Neural crest cell (in vitro differentiated cells): ENCODE results near the gene DDRGK1. TPM values are rescaled to one million over a fixed set of nuclear protein-coding genes. Genes with fewer than 3 reads are reported as not detected.

Experiments
- DNase-seq: peaks from one replicate; pipeline ENCODE4 v3.0.0; 2021; ENCODE audit warnings: low read depth, mixed read lengths, low spot score
- H3K27ac Mint-ChIP-seq: one replicate; pipeline ENCODE4 v1.8.0; 2021; ENCODE audit warnings: mild to moderate bottlenecking, mixed read lengths; ENCODE audit not compliant: unreplicated experiment
- H3K27me3 Mint-ChIP-seq: 2 replicates; pipeline ENCODE4 v1.8.0; 2021; ENCODE audit warnings: low read depth, mild to moderate bottlenecking, mixed read lengths
- H3K36me3 Mint-ChIP-seq: 2 replicates; pipeline ENCODE4 v1.8.0; 2021; ENCODE audit warnings: low read depth, mild to moderate bottlenecking, mixed read lengths
- H3K4me1 Mint-ChIP-seq: 2 replicates; pipeline ENCODE4 v1.8.0; 2021; ENCODE audit warnings: mixed read lengths
- H3K4me3 Mint-ChIP-seq: one replicate; pipeline ENCODE4 v1.8.0; 2021; ENCODE audit warnings: mild to moderate bottlenecking, mixed read lengths
- H3K9me3 Mint-ChIP-seq: 2 replicates; pipeline ENCODE4 v1.8.0; 2021; ENCODE audit warnings: mixed read lengths
- total RNA-seq: library from RNA; stranded (reverse); gene quantifications from 2 replicates; pipeline ENCODE4 v1.2.1, GENCODE V29; 2021
- TF ChIP-seq, protein P1 (sequence below): fragments of 200-600 bp; sonication (generic); conservative IDR thresholded peaks from 2 replicates; pipeline ENCODE4 v1.5.0; 2021; ENCODE audit warnings: antibody characterized with exemption, mild to moderate bottlenecking

Gene DDRGK1
- total RNA-seq, 1 donor from 2014 or later: 57.2 TPM

GRCh38 chr20:3199206-3199605, 5.3 kb downstream of the DDRGK1 start:
- H3K4me1 Mint-ChIP-seq: peaks cover 5% of the 10 kb centered on the region
- no peak for DNase-seq
- TF ChIP-seq, protein P1, sequence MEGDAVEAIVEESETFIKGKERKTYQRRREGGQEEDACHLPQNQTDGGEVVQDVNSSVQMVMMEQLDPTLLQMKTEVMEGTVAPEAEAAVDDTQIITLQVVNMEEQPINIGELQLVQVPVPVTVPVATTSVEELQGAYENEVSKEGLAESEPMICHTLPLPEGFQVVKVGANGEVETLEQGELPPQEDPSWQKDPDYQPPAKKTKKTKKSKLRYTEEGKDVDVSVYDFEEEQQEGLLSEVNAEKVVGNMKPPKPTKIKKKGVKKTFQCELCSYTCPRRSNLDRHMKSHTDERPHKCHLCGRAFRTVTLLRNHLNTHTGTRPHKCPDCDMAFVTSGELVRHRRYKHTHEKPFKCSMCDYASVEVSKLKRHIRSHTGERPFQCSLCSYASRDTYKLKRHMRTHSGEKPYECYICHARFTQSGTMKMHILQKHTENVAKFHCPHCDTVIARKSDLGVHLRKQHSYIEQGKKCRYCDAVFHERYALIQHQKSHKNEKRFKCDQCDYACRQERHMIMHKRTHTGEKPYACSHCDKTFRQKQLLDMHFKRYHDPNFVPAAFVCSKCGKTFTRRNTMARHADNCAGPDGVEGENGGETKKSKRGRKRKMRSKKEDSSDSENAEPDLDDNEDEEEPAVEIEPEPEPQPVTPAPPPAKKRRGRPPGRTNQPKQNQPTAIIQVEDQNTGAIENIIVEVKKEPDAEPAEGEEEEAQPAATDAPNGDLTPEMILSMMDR: no peak
- H3K27me3 Mint-ChIP-seq: no peaks in the 10 kb centered on the region
- H3K36me3 Mint-ChIP-seq: peaks cover 14% of the 10 kb centered on the region
- no peaks in the 10 kb centered on the region for H3K9me3 Mint-ChIP-seq
- no peak overlapping the region for H3K27ac Mint-ChIP-seq
- H3K4me3 Mint-ChIP-seq: peak overlapping the region; percentile 70

- Mint-ChIP-seq H3K27me3 (no peaks in the 10 kb centered on the region), H3K4me3 (no peak overlapping the region), H3K9me3 (no peaks in the 10 kb centered on the region), H3K36me3 (peaks cover 19% of the 10 kb centered on the region), H3K27ac (no peak overlapping the region), H3K4me1 (no peaks in the 10 kb centered on the region)
- TF ChIP-seq, protein P1: no peak
- DNase-seq: no peak
Measured at GRCh38 chr20:3195590-3196237, 8.8 kb downstream of the DDRGK1 start.

DNA sequence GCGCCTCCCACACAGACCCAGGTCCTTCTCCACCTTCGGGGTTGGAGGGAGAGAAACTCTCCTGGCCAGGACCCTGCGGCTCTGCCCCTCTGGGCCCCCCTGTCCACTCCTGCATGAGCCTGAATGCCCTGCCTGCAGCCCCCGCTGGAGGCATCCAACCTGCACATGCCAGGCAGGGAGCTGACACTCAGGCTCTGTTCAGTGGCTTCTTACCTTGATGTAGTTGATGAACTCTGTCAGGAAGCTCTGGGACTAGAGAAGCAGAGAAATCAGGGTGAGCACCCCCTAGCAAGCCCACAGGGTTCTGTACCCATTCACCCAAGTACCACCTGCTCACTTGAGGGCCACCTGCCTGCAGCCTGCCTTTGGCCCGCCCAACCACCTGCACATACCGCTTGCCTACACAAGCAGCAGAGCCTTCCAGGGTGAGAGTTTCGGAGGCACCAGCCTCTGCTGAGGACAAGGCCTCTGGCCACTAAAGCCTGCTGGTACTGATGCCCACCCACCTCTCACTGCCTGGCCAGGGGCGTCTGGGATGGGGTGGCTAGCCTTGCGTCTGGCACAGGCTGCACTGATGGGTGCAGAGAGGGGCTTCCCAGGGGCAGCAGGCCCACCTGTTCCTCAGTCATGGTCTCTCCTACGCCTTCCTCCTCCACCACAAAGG, 9.7 kb downstream of the DDRGK1 start:
- no peak overlapping the region for H3K27ac Mint-ChIP-seq
- H3K9me3 Mint-ChIP-seq: no peaks in the 10 kb centered on the region
- TF ChIP-seq, protein P1: no peak
- H3K4me3 Mint-ChIP-seq: no peak overlapping the region
- H3K36me3 Mint-ChIP-seq: peaks cover 16% of the 10 kb centered on the region
- no peak for DNase-seq
- H3K4me1 Mint-ChIP-seq: no peaks in the 10 kb centered on the region
- no peaks in the 10 kb centered on the region for H3K27me3 Mint-ChIP-seq

- no peaks in the 10 kb centered on the region for H3K4me1 Mint-ChIP-seq
- H3K27me3 Mint-ChIP-seq: no peaks in the 10 kb centered on the region
- TF ChIP-seq, protein P1: no peak
- DNase-seq: no peak
- no peaks in the 10 kb centered on the region for H3K9me3 Mint-ChIP-seq
- H3K27ac Mint-ChIP-seq: no peak overlapping the region
- no peak overlapping the region for H3K4me3 Mint-ChIP-seq
- peaks cover 9% of the 10 kb centered on the region for H3K36me3 Mint-ChIP-seq
Measured at GRCh38 chr20:3193806-3194616, 10.5 kb downstream of the DDRGK1 start.

- H3K27me3 Mint-ChIP-seq: no peaks in the 10 kb centered on the region
- H3K36me3 Mint-ChIP-seq: peaks cover 8% of the 10 kb centered on the region
- DNase-seq: no peak
- no peaks in the 10 kb centered on the region for H3K4me1 Mint-ChIP-seq
- H3K27ac Mint-ChIP-seq: no peak overlapping the region
- H3K9me3 Mint-ChIP-seq: no peaks in the 10 kb centered on the region
- no peak overlapping the region for H3K4me3 Mint-ChIP-seq
- TF ChIP-seq, protein P1: no peak
Measured at GRCh38 chr20:3192226-3193015, 12.1 kb downstream of the DDRGK1 start.
